ENCODE results near the gene SFTPB.
A peak's percentile ranks its signal among the peaks of the same experiment; 100 is the strongest.

- peak; percentile 8 to 56 (median 42) for TF ChIP-seq CTCF (IDR thresholded peaks at IDR 0.05)
- TF ChIP-seq POLR2A (IDR thresholded peaks at IDR 0.05), result no peak
Observed at GRCh38 chr2:85648619-85649018, 19.4 kb downstream of the SFTPB start.

All from heart left ventricle (tissue), 13 donors.